CD4-positive, alpha-beta T cell treated with Interleukin-17A for 4 hours (primary cell): ENCODE data around the gene PDE4D.

Experiments
- DNase-seq: peaks from one replicate; pipeline ENCODE4 v3.0.0-alpha.2; 2020; ENCODE audit warnings: mixed read lengths

Gene PDE4D

GRCh38 chr5:59268756-59269415 is 624.6 kb downstream of the PDE4D start:
- DNase-seq: no peak

DNA sequence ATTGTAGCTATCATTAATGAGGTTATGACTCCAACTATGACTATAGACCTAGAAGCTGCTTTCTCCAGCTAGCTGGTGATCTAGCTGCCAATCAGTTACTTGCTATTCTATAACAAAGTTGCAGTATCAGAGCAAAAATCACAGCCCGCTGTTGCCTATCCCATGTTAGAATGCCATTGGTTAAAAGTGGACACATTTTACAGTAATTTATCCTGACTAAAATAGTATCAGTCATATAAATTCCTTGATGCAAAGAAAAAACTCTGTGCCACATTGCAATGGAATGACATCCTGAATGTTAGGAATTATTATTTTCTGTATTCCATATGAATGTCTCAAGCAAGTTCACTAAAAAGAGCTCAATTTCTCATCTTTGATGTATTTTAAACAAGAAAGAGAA is 626.5 kb downstream of the PDE4D start:
- no peak for DNase-seq

DNA sequence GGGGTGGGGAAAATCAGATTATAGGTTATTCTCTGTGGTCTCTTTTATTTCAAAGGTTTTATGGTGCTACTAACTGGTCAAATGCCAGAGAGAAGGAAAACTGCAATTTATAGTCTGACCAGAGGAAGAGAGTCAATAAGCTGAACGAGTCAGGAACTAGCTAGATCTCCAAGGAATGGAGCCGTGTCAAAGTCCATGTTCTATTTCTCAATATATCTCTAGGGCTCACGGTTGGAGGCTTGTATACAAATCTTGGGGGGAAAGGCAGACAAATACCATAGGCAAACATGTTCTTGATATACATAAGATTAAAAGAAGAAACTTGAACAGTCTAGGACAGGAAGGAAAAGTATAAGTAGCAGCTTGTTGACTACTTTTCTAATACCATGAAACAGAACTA is 627.1 kb downstream of the PDE4D start:
- no peak for DNase-seq

DNA sequence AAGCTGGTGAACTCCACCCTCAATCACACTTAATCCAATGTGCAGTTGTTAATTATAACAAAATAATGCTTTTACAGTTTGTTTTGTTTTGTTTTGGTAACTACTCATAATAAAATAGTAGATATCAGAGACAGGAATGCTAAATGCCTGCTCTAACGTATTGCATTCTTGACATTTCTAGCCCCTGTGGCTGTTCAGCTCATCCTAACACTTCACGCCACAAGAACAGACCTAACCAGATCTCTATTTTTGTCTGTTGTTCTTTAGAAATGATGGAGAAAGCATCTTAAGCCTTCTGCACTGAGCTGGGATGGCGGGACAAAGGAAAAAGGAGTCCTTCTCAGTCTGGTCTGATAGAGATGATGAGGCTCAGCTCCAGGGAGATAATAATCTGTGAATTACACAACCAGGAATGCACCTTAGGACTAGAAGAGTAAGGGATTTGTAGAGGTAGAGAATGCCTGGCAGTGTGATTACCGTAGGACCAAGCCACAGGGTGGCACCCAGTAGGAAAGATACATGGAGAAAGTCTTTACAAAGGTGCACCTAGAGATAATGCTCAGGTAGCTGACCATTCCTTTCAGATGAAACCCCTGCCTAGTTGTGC is 628.8 kb downstream of the PDE4D start:
- DNase-seq: no peak

GRCh38 chr5:59264013-59264412 is 629.5 kb downstream of the PDE4D start:
- no peak for DNase-seq

DNA sequence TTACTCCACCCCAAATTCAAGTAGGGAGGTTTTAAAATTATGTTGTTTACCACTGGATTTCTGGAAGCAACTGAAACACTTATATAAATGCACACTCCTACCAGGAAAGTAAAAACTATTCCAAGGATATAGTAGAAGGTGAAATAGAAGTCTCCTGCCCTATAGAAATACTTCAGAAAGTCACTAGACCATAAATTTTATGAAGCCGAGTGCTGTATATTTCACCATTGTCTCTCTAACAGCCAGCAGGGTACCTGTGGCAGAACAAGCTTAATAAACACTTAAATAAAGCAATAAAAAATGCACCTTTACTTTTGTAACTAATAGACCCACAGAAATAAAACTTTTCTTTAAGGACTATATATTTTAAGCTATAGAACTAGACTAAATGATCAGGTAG is 631.6 kb downstream of the PDE4D start:
- no peak for DNase-seq

DNA sequence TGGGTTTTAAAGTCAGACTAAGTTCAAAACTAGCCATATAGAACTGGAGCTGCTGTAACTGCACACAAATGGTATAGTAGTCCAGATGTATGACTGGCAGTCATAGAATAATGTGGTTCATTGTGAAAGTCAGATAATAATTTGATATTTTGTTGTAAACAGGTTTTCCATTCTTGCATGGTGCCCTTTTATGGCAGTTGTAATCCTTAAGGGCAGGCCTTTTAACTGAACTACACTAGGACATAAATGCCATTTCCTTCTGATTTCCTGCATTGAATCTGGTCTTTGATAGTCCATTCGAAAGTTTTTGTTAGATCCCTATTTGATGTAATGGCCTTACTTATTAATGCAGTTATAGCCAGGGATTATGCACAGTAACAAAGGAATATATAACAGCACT is 632.6 kb downstream of the PDE4D start:
- no peak for DNase-seq

GRCh38 chr5:59260200-59260599 is 633.3 kb downstream of the PDE4D start:
- no peak for DNase-seq

- no peak for DNase-seq
Measured at GRCh38 chr5:59259237-59259636, 634.3 kb downstream of the PDE4D start.

DNA sequence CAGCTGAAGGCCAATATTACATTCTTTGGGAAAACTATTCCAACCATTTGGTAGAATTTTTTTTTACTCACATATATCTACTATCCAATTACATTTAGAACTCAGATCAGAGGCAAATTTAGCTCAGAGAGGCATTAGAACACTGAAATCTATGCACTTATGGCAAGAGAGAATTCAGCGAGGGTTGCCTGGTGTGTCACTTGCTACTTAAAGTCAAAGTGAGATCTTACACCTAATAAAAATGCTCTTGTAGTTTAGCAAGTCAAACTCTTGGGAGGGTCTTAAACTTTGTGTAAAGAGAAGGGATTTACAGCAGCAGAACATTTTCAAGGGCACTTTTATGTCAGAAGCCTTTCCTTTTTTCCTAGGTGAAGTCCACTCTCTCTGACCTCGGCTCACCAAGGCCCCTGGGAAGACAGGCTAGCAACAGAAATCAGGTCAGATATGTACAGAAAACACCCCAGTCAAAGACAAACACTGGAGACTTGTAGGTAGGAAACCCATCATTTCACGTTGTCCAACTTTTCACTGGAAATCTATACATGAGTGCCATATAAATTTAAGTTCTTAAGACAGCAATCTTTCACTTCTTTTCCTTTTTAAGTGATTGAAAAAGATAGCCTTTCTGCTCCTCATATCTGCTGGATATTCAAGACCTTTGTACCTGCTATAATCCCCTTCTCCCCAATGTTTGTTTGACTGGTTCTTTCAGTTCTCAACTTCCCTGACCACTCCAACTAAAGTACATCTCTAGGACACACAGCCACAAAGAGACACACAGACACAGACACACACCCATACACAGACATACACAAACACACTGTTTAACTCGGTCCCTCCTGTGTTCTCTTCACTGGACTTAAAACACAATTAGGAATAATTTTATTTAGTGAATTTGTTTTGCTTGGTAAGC is 635.8 kb downstream of the PDE4D start:
- no peak for DNase-seq

- no peak for DNase-seq
Measured at GRCh38 chr5:59256331-59256730, 637.2 kb downstream of the PDE4D start.

- no peak for DNase-seq
Measured at GRCh38 chr5:59254055-59254687, 639.4 kb downstream of the PDE4D start.

DNA sequence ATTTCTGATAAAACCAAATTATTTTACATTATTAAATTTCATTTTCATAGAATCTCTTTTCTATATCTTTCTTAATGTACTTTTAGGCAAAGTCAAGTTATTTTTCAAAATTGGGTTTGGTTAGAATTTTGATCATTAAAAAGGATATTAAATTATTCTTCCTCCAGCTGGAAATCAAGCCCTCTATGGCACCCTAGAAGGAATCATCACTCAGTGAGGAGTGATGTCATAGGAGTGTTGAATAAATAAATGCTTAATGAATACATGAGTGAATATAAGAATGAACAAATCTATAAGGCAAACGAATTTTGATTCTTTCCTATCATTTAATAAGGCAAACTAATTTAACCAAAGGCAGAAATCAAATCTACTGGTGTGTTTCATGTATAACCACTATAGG is 639.9 kb downstream of the PDE4D start:
- DNase-seq: no peak

- no peak for DNase-seq
Measured at GRCh38 chr5:59251627-59252026, 641.9 kb downstream of the PDE4D start.

GRCh38 chr5:59249726-59250125 is 643.8 kb downstream of the PDE4D start:
- no peak for DNase-seq

DNA sequence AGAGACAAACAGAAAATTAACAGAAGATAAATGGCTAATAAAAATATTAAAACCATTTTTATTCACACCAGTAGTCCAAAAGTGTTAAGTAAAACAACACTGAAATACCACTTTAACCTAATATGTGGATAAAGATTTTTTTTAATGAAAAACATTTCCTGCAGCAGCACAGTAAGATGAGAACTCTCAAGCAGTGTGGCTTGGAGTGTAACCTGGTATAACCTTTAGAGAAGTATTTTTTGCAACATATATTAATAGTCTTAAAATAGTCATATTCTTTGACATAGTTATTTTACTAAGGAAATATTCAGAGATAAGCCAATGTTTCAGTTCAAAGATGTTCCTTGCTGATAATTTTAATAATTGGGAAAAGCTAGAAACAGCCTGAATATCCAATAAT is 644.4 kb downstream of the PDE4D start:
- DNase-seq: no peak

GRCh38 chr5:59246882-59247281 is 646.6 kb downstream of the PDE4D start:
- no peak for DNase-seq

- DNase-seq: no peak
Measured at GRCh38 chr5:59246145-59246869, 647.2 kb downstream of the PDE4D start.

DNA sequence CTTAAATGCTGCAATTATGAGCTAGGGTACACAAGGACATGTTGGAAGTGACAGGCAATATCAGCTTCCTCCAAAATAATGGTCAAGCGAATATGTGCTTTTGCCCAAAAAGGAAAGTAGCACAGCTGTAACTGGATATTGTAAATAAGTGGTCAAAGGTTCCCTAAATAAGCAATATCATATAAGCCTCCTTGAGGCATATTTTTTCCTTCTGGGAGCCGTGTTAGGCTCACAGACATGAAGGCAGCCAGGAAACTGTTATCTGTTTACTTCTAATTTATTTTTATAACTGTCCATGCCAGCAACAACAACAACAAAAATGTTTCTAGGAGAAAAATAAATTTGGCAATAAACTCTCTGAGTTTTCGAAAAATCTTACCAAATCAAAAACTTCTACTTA is 648.3 kb downstream of the PDE4D start:
- DNase-seq: no peak

DNA sequence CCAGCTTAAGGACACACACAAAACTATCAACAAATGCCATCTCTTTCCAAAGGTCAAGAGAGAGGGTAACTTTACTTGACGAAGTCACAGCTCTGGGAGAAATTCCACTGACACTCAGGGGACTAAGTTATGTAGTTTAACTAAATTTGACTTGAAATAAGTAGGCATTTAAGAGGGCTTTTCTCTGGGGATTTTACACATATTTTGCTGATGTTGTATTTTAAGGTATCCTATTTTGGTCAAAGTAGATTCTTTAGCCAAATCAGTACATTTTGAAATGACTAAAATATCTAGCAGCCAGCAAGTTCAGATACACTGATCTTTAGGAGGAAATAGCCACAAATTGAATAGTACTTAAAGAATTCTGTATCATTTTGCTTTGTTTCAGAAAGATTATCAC is 652.0 kb downstream of the PDE4D start:
- DNase-seq: no peak

GRCh38 chr5:59241119-59241518 is 652.4 kb downstream of the PDE4D start:
- no peak for DNase-seq

DNA sequence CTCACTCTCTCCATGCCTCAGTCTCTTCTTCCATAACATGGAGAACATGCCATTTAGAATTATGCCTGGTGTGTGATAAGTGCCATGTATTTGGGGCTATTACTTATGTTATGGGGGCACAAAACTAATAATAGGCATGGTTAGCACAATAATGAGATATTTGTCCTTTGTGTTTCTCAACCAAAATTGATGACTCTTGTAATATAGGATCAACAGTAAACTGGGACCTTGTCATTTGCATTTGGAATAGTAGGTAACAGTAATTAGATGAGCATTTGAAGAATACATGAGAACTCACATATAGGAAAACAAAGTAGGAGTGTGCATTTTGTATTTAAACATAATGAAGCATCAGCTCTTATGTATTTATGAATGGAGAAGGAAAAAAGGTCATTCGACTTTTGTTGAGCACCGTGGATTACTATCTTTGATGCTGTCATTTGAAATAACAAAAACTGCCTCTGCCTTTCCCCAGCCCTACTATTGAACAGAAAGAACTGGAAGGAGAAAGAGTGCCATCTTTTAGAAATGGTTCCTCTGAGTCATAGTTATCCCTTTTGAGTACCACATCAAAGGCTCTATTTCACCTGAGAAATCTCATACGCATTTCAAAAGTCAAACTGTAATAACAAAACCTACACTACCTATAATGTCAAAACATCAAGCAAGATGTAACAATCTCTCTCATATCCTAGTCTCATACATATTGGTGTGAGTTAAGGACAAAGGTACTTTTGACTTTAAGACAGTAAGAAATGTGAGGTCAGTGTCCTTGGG is 655.2 kb downstream of the PDE4D start:
- DNase-seq: no peak
